Measurements from ENCODE around the gene SLC2A3.
"Not testable (repeated sequence)": the region's sequence is repeated elsewhere in the genome, so short reads cannot be mapped to it uniquely, and the experiment has no call there.

SLC2A3 gene

DNA sequence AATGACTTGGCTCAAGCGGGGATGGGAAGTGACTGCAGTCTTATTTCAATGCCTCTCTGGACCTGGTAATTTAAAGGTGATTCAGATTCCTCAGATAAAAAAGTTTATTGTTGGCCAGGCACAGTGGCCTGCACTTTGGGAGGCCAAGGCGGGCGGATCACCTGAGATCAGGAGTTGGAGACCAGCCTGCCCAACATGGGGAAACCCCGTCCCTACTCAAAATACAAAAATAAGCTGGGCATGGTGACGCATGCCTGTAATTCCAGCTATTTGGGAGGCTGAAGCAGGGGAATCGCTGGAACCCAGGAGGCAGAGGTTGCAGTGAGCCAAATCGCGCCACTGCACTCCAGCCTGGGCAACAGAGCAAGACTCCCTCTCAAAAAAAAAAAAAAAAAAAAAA lies 8.8 kb upstream of the SLC2A3 start:
- H3K4me2 ChIP-seq (ENCODE audit: low read length); H3K14ac ChIP-seq (ENCODE audit: low read length); H2AK5ac ChIP-seq (ENCODE audit: low read length); H3K4ac ChIP-seq (ENCODE audit: low read depth, low read length); H3K23ac ChIP-seq (ENCODE audit: low read length); H3K79me1 ChIP-seq (ENCODE audit: low read length); H3K4me3 ChIP-seq (ENCODE audit: low read depth, low read length); H2BK5ac ChIP-seq (ENCODE audit: low read depth, low read length, poor library complexity); H3K27ac ChIP-seq (ENCODE audit: low read depth, low read length); H3K27me3 ChIP-seq (ENCODE audit: insufficient read depth, low read length); H3K36me3 ChIP-seq (ENCODE audit: control insufficient read depth in 1 of 2, insufficient read depth in 2 of 2, low read length in 2 of 2); H4K8ac ChIP-seq (ENCODE audit: low read depth, low read length); H3K9me3 ChIP-seq (ENCODE audit: insufficient read depth, low read depth, low read length); H3K4me1 ChIP-seq (ENCODE audit: control insufficient read depth in 1 of 2, insufficient read depth in 2 of 2, low read length in 2 of 2); H4K12ac ChIP-seq (ENCODE audit: low read depth, low read length); H3K9ac ChIP-seq (ENCODE audit: low read length); H3K79me2 ChIP-seq (ENCODE audit: control insufficient read depth, insufficient read depth, low read length, poor library complexity); H2BK120ac ChIP-seq (ENCODE audit: insufficient read depth, low read length, poor library complexity); H2AFZ ChIP-seq (ENCODE audit: insufficient read depth, low read length, poor library complexity); H3K18ac ChIP-seq (ENCODE audit: low read length): not testable (repeated sequence)
- peak overlapping the region; percentile 14 for H2BK12ac ChIP-seq (ENCODE audit: low read length)
- DNase-seq, result peak; percentile 49 to 60
- no CpG with 5 or more reads among the region's 8 CpGs for WGBS (ENCODE audit: extremely low coverage, insufficient coverage, insufficient read length)
- H4K91ac ChIP-seq (ENCODE audit: low read depth, low read length), result peak overlapping the region; percentile 37

DNA sequence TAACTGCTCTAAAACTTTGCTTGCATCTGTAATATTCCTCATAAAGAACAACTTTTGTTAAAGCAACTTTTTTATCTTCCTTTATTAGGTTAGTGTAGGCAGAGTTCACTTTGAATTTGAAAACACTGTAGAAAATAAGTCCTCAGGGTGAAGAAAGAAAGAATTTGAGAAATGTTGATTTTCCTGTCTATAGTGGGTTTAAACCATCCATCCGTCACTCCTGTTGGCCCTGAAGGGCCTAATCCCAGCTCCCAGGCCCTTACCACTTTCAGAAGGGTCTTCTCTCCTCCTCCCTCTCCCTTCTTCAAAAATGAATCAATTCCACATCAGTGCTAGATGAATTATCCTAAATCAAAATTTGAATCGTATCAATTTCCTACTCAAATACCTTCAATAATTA lies 4.9 kb upstream of the SLC2A3 start:
- no CpG with 5 or more reads among the region's 2 CpGs for WGBS (ENCODE audit: extremely low coverage, insufficient coverage, insufficient read length)
- no peak overlapping the region for H4K12ac ChIP-seq (ENCODE audit: low read depth, low read length)
- H4K8ac ChIP-seq (ENCODE audit: low read depth, low read length), result no peak overlapping the region
- peak overlapping the region; percentile 71 for H3K27ac ChIP-seq (ENCODE audit: low read depth, low read length)
- no peak overlapping the region for H3K23ac ChIP-seq (ENCODE audit: low read length)
- no peak overlapping the region for H3K18ac ChIP-seq (ENCODE audit: low read length)
- H2AFZ ChIP-seq (ENCODE audit: insufficient read depth, low read length, poor library complexity), result no peak overlapping the region
- no peak overlapping the region for H2AK5ac ChIP-seq (ENCODE audit: low read length)
- no peaks in the 10 kb centered on the region for H3K36me3 ChIP-seq (ENCODE audit: control insufficient read depth in 1 of 2, insufficient read depth in 2 of 2, low read length in 2 of 2)
- H4K91ac ChIP-seq (ENCODE audit: low read depth, low read length), result peak overlapping the region; percentile 55
- no peak overlapping the region for H2BK12ac ChIP-seq (ENCODE audit: low read length)
- H3K4me1 ChIP-seq (ENCODE audit: control insufficient read depth in 1 of 2, insufficient read depth in 2 of 2, low read length in 2 of 2), result peaks cover 2 to 6% of the 10 kb centered on the region in 2 experiments
- no peak overlapping the region for H3K4me2 ChIP-seq (ENCODE audit: low read length)
- no peaks in the 10 kb centered on the region for H3K27me3 ChIP-seq (ENCODE audit: insufficient read depth, low read length)
- H3K4me3 ChIP-seq (ENCODE audit: low read depth, low read length), result no peak overlapping the region
- H3K4ac ChIP-seq (ENCODE audit: low read depth, low read length), result no peak overlapping the region
- H2BK5ac ChIP-seq (ENCODE audit: low read depth, low read length, poor library complexity), result no peak overlapping the region
- H3K79me2 ChIP-seq (ENCODE audit: control insufficient read depth, insufficient read depth, low read length, poor library complexity), result no peaks in the 10 kb centered on the region
- DNase-seq, result peak; percentile 48 to 94
- H3K9ac ChIP-seq (ENCODE audit: low read length), result no peak overlapping the region
- no peaks in the 10 kb centered on the region for H3K9me3 ChIP-seq (ENCODE audit: insufficient read depth, low read depth, low read length)
- H3K79me1 ChIP-seq (ENCODE audit: low read length), result peaks cover 8% of the 10 kb centered on the region
- no peak overlapping the region for H3K14ac ChIP-seq (ENCODE audit: low read length)
- H2BK120ac ChIP-seq (ENCODE audit: insufficient read depth, low read length, poor library complexity), result no peak overlapping the region

GRCh38 chr12:7937833-7938506 lies 2.0 kb upstream of the SLC2A3 start:
- Histone ChIP-seq H3K14ac (ENCODE audit: low read length) (no peak overlapping the region), H3K4me1 (ENCODE audit: control insufficient read depth in 1 of 2, insufficient read depth in 2 of 2, low read length in 2 of 2) (peaks cover 4 to 9% of the 10 kb centered on the region in 2 experiments), H2AK5ac (ENCODE audit: low read length) (peak overlapping the region; percentile 62), H3K27me3 (ENCODE audit: insufficient read depth, low read length) (no peaks in the 10 kb centered on the region), H4K91ac (ENCODE audit: low read depth, low read length) (peak overlapping the region; percentile 55), H3K79me2 (ENCODE audit: control insufficient read depth, insufficient read depth, low read length, poor library complexity) (peaks cover 19% of the 10 kb centered on the region), H3K18ac (ENCODE audit: low read length) (no peak overlapping the region), H2BK120ac (ENCODE audit: insufficient read depth, low read length, poor library complexity) (peak overlapping the region; percentile 83), H2BK12ac (ENCODE audit: low read length) (no peak overlapping the region), H2BK5ac (ENCODE audit: low read depth, low read length, poor library complexity) (peak overlapping the region; percentile 68), H2AFZ (ENCODE audit: insufficient read depth, low read length, poor library complexity) (no peak overlapping the region), H3K79me1 (ENCODE audit: low read length) (peaks cover 16% of the 10 kb centered on the region), H3K23ac (ENCODE audit: low read length) (no peak overlapping the region), H4K8ac (ENCODE audit: low read depth, low read length) (peak overlapping the region; percentile 38), H3K4me2 (ENCODE audit: low read length) (peak overlapping the region; percentile 18), H3K9me3 (ENCODE audit: insufficient read depth, low read depth, low read length) (no peaks in the 10 kb centered on the region), H3K9ac (ENCODE audit: low read length) (no peak overlapping the region), H3K4me3 (ENCODE audit: low read depth, low read length) (no peak overlapping the region), H3K36me3 (ENCODE audit: control insufficient read depth in 1 of 2, insufficient read depth in 2 of 2, low read length in 2 of 2) (peaks cover 2 to 3% of the 10 kb centered on the region in 2 experiments), H4K12ac (ENCODE audit: low read depth, low read length) (no peak overlapping the region), H3K4ac (ENCODE audit: low read depth, low read length) (no peak overlapping the region), H3K27ac (ENCODE audit: low read depth, low read length) (peak overlapping the region; percentile 64)
- DNase-seq, result no peak
- WGBS (ENCODE audit: extremely low coverage, insufficient coverage, insufficient read length), result no CpG with 5 or more reads among the region's 4 CpGs

GRCh38 chr12:7934889-7935492 lies 996 bp downstream of the SLC2A3 start:
- Histone ChIP-seq H3K4me1 (ENCODE audit: control insufficient read depth in 1 of 2, insufficient read depth in 2 of 2, low read length in 2 of 2) (peaks cover 5 to 8% of the 10 kb centered on the region in 2 experiments), H3K23ac (ENCODE audit: low read length) (no peak overlapping the region), H2BK12ac (ENCODE audit: low read length) (no peak overlapping the region), H3K9ac (ENCODE audit: low read length) (peak overlapping the region; percentile 83), H3K27ac (ENCODE audit: low read depth, low read length) (peak overlapping the region; percentile 83), H4K91ac (ENCODE audit: low read depth, low read length) (no peak overlapping the region), H2BK5ac (ENCODE audit: low read depth, low read length, poor library complexity) (peak overlapping the region; percentile 85), H3K79me2 (ENCODE audit: control insufficient read depth, insufficient read depth, low read length, poor library complexity) (peaks cover 22% of the 10 kb centered on the region), H2BK120ac (ENCODE audit: insufficient read depth, low read length, poor library complexity) (no peak overlapping the region), H3K4me3 (ENCODE audit: low read depth, low read length) (peak overlapping the region; percentile 71), H3K4ac (ENCODE audit: low read depth, low read length) (peak overlapping the region; percentile 57), H3K9me3 (ENCODE audit: insufficient read depth, low read depth, low read length) (no peaks in the 10 kb centered on the region), H3K14ac (ENCODE audit: low read length) (peak overlapping the region; percentile 96), H3K4me2 (ENCODE audit: low read length) (peak overlapping the region; percentile 60), H3K36me3 (ENCODE audit: control insufficient read depth in 1 of 2, insufficient read depth in 2 of 2, low read length in 2 of 2) (peaks cover 24 to 29% of the 10 kb centered on the region in 2 experiments), H2AFZ (ENCODE audit: insufficient read depth, low read length, poor library complexity) (no peak overlapping the region), H3K18ac (ENCODE audit: low read length) (no peak overlapping the region), H2AK5ac (ENCODE audit: low read length) (no peak overlapping the region), H4K12ac (ENCODE audit: low read depth, low read length) (no peak overlapping the region), H3K27me3 (ENCODE audit: insufficient read depth, low read length) (no peaks in the 10 kb centered on the region), H3K79me1 (ENCODE audit: low read length) (peaks cover 13% of the 10 kb centered on the region), H4K8ac (ENCODE audit: low read depth, low read length) (peak overlapping the region; percentile 47)
- no CpG with 5 or more reads among the region's 16 CpGs for WGBS (ENCODE audit: extremely low coverage, insufficient coverage, insufficient read length)
- DNase-seq, result no peak
